Measurements from ENCODE around the gene CNNM4. TPM values are rescaled to one million over a fixed set of nuclear protein-coding genes. Genes with fewer than 3 reads are reported as not detected.

CNNM4 gene
- total and polyA plus RNA-seq, 2 donors: 2.4 to 3.1 TPM

DNA sequence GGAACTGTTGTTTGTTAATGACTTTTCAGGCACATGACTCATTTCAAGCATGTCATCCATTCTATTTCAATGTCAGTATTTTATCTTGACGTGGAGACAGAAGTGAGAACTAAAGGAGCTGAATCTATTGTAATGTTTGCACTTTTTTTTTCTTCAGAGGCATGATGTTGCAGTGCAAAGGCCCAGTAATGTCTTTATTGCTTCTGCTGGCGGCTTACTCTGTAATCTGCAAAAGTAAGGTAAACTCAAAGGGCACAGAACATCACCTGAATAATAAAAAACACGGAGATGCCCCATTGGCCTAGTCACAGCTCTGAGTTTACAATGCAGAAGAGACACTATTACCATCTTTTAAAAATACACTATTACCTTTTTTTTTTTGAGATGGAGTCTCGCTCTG is 53.0 kb downstream of the CNNM4 start:
- 98% methylated on average over 4 of the region's 4 CpGs for WGBS
- Histone ChIP-seq H3K9me3 (ENCODE audit: control insufficient read depth in 2 of 2, insufficient read depth in 1 of 2, low read length in 1 of 2) (no peaks in the 10 kb centered on the region), H3K27ac (ENCODE audit: low read depth in 1 of 2, low read length in 1 of 2) (no peak overlapping the region), H3K36me3 (ENCODE audit: control insufficient read depth in 2 of 2, insufficient read depth in 2 of 2, low read length in 1 of 2) (peaks cover 0 to 2% of the 10 kb centered on the region in 2 donors), H3K4me1 (ENCODE audit: control insufficient read depth in 2 of 2, insufficient read depth in 2 of 2, low read length in 2 of 2) (peaks cover 39 to 64% of the 10 kb centered on the region in 2 donors), H3K27me3 (ENCODE audit: control insufficient read depth in 2 of 2, insufficient read depth in 1 of 2, low read length in 1 of 2) (no peaks in the 10 kb centered on the region), H3K4me3 (ENCODE audit: low read length in 2 of 2) (no peak overlapping the region)
- DNase-seq (ENCODE audit: low read depth in 6 of 9, low spot score in 9 of 9): no peak

DNA sequence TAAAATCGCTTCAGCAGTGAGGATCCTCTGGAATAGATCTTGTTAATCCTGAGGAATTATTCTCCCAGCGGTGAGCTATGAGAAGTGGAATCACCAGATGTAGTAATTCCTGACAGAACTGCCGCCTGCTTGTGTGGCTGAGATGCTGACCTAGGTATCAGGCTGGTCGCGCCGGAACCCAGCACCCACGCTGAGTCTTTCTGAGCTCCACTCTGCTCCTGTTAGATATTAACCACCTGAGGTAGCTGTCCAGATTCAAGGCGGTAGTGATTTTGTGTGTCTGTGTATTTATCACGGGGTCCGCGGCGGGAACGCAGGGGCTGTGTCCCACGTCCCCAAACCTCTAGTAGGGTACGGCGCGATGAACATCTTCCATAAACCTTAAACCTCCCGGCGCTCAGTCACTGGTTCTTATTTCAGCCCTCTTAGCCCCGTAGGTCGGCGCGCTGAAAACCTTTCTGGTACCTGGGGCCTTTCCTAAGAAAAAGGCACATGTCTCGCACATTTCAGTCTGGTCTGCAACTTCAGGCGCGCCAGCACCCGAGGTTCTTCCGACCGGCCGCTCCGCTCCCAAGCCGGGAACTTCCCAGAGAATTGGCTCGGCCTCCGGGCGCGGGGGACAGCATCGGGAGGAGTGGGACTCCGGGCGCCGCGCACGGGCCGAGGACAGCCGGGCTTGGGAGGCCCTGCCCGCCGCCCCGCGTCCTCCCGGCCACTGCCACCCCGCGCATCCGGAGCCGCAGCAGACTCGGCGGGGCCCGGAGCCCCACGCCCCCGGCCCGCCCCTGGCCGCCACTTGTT is 54.8 kb downstream of the CNNM4 start:
- peaks cover 34 to 64% of the 10 kb centered on the region in 2 donors for H3K4me1 ChIP-seq (ENCODE audit: control insufficient read depth in 2 of 2, insufficient read depth in 2 of 2, low read length in 2 of 2)
- no peaks in the 10 kb centered on the region for H3K27me3 ChIP-seq (ENCODE audit: control insufficient read depth in 2 of 2, insufficient read depth in 1 of 2, low read length in 1 of 2)
- 2% methylated on average over 60 of the region's 60 CpGs for WGBS
- no peaks in the 10 kb centered on the region for H3K9me3 ChIP-seq (ENCODE audit: control insufficient read depth in 2 of 2, insufficient read depth in 1 of 2, low read length in 1 of 2)
- peak overlapping the region; percentile 61 to 86 for H3K27ac ChIP-seq (ENCODE audit: low read depth in 1 of 2, low read length in 1 of 2)
- H3K4me3 ChIP-seq (ENCODE audit: low read length in 2 of 2): peak overlapping the region; percentile 75 to 86
- H3K36me3 ChIP-seq (ENCODE audit: control insufficient read depth in 2 of 2, insufficient read depth in 2 of 2, low read length in 1 of 2): peaks cover 0 to 13% of the 10 kb centered on the region in 2 donors
- peak in 2 of 9 donors; percentile 50 to 74 for DNase-seq (ENCODE audit: low read depth in 6 of 9, low spot score in 9 of 9)

DNA sequence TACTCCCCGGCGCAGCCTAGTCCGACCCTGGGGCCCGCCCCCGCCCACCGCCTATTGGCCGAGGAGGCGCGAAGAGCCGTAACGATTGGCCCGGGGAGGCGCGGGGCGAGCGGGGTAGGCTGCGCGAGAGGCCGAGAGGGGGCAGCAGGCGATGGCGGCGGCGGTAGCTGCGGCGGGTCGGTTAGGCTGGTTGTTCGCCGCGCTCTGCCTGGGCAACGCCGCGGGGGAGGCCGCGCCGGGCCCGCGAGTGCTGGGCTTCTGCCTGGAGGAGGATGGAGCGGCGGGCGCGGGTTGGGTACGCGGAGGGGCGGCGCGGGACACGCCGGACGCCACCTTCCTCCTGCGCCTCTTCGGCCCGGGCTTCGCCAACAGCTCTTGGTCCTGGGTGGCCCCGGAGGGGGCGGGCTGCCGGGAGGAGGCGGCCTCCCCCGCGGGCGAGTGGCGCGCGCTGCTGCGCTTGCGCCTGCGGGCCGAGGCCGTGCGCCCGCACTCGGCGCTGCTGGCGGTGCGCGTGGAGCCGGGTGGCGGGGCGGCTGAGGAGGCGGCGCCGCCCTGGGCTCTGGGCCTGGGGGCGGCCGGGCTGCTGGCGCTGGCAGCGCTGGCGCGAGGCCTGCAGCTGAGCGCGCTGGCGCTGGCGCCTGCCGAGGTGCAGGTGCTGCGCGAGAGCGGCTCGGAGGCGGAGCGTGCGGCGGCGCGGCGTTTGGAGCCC is 55.6 kb downstream of the CNNM4 start, which contains the start of gene CNNM3:
Gene CNNM3 (plus strand): TSS at position 142 of the 709 bp plus-strand sequence. CDS start 10 bp downstream, at position 152.
- H3K36me3 ChIP-seq (ENCODE audit: control insufficient read depth in 2 of 2, insufficient read depth in 2 of 2, low read length in 1 of 2): peaks cover 0 to 16% of the 10 kb centered on the region in 2 donors
- peak within 1 kb of the TSS; percentile 68 to 97 for H3K27ac ChIP-seq (ENCODE audit: low read depth in 1 of 2, low read length in 1 of 2)
- peak; percentile 67 to 96 (median 87) for DNase-seq (ENCODE audit: low read depth in 6 of 9, low spot score in 9 of 9)
- peaks cover 27 to 60% of the 10 kb centered on the region in 2 donors for H3K4me1 ChIP-seq (ENCODE audit: control insufficient read depth in 2 of 2, insufficient read depth in 2 of 2, low read length in 2 of 2)
- peak within 1 kb of the TSS; percentile 75 to 86 for H3K4me3 ChIP-seq (ENCODE audit: low read length in 2 of 2)
- no peaks in the 10 kb centered on the region for H3K27me3 ChIP-seq (ENCODE audit: control insufficient read depth in 2 of 2, insufficient read depth in 1 of 2, low read length in 1 of 2)
- no peaks in the 10 kb centered on the region for H3K9me3 ChIP-seq (ENCODE audit: control insufficient read depth in 2 of 2, insufficient read depth in 1 of 2, low read length in 1 of 2)
- WGBS: under 1% methylated on average over 103 of the region's 103 CpGs

DNA sequence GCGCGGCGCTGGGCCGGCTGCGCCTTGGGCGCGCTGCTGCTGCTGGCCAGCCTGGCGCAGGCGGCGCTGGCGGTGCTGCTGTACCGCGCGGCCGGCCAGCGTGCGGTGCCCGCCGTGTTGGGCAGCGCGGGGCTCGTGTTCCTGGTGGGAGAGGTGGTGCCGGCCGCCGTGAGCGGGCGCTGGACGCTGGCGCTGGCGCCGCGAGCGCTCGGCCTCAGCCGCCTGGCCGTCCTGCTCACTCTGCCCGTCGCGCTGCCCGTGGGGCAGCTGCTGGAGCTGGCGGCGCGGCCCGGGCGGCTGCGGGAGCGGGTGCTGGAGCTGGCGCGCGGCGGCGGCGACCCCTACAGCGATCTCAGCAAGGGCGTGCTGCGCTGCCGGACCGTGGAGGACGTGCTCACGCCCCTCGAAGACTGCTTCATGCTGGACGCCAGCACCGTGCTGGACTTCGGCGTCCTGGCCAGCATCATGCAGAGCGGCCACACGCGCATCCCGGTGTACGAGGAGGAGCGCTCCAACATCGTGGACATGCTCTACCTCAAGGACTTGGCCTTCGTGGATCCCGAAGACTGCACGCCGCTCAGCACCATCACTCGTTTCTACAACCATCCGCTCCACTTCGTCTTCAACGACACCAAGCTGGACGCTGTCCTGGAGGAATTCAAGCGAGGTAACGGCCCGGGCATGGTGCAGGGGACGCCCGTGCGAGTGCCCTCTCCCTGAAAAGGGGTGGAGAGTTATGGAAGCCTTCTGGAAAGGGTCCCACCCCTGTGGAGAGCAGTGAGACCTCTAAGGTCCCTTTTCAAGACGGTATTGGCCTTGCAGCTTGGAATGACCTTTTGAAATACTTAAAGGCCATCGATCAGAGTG is 56.4 kb downstream of the CNNM4 start:
- 8% methylated on average over 89 of the region's 89 CpGs for WGBS
- H3K27ac ChIP-seq (ENCODE audit: low read depth in 1 of 2, low read length in 1 of 2): peak overlapping the region in 1 of 2 donors; percentile 97
- H3K27me3 ChIP-seq (ENCODE audit: control insufficient read depth in 2 of 2, insufficient read depth in 1 of 2, low read length in 1 of 2): no peaks in the 10 kb centered on the region

DNA sequence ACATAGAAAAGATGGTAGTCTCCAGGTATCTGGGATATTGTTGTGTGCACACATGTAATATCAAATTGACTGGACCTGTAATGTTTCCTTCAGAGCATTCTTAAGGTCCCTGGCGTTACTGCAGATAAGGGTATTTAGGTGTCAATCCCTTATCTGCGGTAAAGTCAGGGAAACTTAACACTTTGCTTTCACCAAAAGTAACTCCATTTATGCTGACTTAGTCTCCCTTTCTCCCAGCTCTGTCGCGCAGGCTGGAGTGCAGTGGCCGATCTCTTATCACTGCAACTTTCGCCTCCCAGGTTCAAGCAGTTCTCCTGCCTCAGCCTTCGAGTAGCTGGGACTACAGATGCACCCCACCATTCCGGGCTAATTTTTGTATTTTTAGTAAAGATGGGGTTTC is 57.2 kb downstream of the CNNM4 start:
- no peak for DNase-seq (ENCODE audit: low read depth in 6 of 9, low spot score in 9 of 9)
- H3K9me3 ChIP-seq (ENCODE audit: control insufficient read depth in 2 of 2, insufficient read depth in 1 of 2, low read length in 1 of 2): no peaks in the 10 kb centered on the region
- H3K4me3 ChIP-seq (ENCODE audit: low read length in 2 of 2): peak overlapping the region; percentile 57 to 86
- H3K4me1 ChIP-seq (ENCODE audit: control insufficient read depth in 2 of 2, insufficient read depth in 2 of 2, low read length in 2 of 2): peaks cover 24 to 46% of the 10 kb centered on the region in 2 donors
- H3K27me3 ChIP-seq (ENCODE audit: control insufficient read depth in 2 of 2, insufficient read depth in 1 of 2, low read length in 1 of 2): no peaks in the 10 kb centered on the region
- H3K27ac ChIP-seq (ENCODE audit: low read depth in 1 of 2, low read length in 1 of 2): no peak overlapping the region
- H3K36me3 ChIP-seq (ENCODE audit: control insufficient read depth in 2 of 2, insufficient read depth in 2 of 2, low read length in 1 of 2): peaks cover 1 to 25% of the 10 kb centered on the region in 2 donors
- 98% methylated on average over 8 of the region's 8 CpGs for WGBS

More for the DNA sequence above, 56.4 kb downstream of the CNNM4 start:
- Histone ChIP-seq H3K4me1 (ENCODE audit: control insufficient read depth in 2 of 2, insufficient read depth in 2 of 2, low read length in 2 of 2) (peaks cover 24 to 52% of the 10 kb centered on the region in 2 donors), H3K9me3 (ENCODE audit: control insufficient read depth in 2 of 2, insufficient read depth in 1 of 2, low read length in 1 of 2) (no peaks in the 10 kb centered on the region), H3K4me3 (ENCODE audit: low read length in 2 of 2) (peak overlapping the region; percentile 57 to 86), H3K36me3 (ENCODE audit: control insufficient read depth in 2 of 2, insufficient read depth in 2 of 2, low read length in 1 of 2) (peaks cover 0 to 17% of the 10 kb centered on the region in 2 donors)
- DNase-seq (ENCODE audit: low read depth in 6 of 9, low spot score in 9 of 9): peak in 1 of 9 donors; percentile 38

DNA sequence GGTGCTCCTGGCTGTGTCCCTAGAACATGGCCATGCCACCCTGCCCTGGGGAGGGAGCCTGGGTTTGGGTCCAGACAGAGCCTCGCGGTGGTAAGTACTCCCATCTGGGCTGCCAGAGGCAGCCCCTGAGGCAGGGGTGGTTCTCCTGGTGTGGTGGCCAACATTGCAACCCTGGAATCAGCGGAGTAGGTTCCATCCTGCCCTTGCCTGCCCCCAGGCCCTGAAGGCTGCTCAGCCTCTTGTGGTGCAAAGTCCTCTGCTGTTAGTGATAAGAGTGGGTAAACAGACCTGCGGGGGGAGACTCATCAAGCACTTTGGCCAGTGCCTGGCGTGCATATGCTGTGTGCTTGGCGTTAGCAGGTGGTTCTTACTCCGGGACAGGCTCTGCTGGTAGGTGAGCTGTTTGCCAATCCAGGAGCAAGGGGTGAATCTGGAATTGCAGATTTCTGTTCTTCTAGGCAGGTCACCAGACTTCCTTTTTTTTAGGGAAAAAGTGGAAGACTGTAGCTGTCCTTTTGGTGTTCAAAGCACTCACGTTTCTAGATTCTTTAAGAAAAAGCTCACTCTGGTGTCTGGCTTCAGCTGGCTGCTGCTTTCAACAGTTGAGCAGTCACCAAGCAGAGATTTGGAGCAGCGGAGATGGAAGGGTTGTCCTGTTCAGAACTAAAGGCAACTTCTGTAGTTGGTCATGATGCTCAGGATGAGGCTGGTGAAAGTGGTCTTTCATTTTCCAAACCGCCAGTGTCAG is 58.6 kb downstream of the CNNM4 start:
- 92% methylated on average over 10 of the region's 10 CpGs for WGBS
- Histone ChIP-seq H3K4me3 (ENCODE audit: low read length in 2 of 2) (no peak overlapping the region), H3K4me1 (ENCODE audit: control insufficient read depth in 2 of 2, insufficient read depth in 2 of 2, low read length in 2 of 2) (peaks cover 24 to 47% of the 10 kb centered on the region in 2 donors), H3K27me3 (ENCODE audit: control insufficient read depth in 2 of 2, insufficient read depth in 1 of 2, low read length in 1 of 2) (no peaks in the 10 kb centered on the region), H3K36me3 (ENCODE audit: control insufficient read depth in 2 of 2, insufficient read depth in 2 of 2, low read length in 1 of 2) (peaks cover 11 to 39% of the 10 kb centered on the region in 2 donors), H3K27ac (ENCODE audit: low read depth in 1 of 2, low read length in 1 of 2) (no peak overlapping the region), H3K9me3 (ENCODE audit: control insufficient read depth in 2 of 2, insufficient read depth in 1 of 2, low read length in 1 of 2) (peaks cover 0 to 3% of the 10 kb centered on the region in 2 donors)
- no peak for DNase-seq (ENCODE audit: low read depth in 6 of 9, low spot score in 9 of 9)

DNA sequence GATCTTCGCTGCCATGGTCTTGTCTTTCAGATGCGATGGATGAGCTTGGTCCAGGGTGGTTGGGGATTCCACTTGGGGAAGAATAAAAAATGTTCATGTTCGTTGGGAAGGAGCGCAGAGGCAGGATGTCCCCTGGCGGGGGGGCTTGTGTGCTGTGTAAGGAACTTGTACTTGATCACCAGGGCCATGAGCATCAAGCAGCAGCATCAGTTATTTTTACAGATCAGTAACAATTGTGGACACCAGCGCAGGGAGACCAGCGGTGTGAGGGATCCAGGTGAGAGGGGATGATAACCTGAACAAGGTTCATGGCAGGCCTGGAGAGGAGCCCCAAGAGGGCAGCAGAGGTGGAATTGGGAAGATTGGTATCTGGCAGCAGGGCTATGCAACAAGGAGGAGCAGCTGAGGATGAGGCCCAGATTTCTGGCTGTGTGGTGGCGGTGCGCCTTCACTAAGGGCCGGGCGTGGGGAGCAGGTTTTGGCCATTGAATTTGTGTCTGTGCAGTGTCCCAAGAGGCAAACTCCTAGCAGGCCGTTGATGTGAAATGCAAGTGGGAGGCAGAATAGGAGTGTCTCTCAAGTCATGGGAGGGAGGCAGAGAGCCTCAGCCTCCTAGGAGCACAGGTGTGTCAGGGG is 59.3 kb downstream of the CNNM4 start:
- 95% methylated on average over 12 of the region's 12 CpGs for WGBS
- no peak overlapping the region for H3K4me3 ChIP-seq (ENCODE audit: low read length in 2 of 2)
- H3K36me3 ChIP-seq (ENCODE audit: control insufficient read depth in 2 of 2, insufficient read depth in 2 of 2, low read length in 1 of 2): peaks cover 18 to 46% of the 10 kb centered on the region in 2 donors
- no peak for DNase-seq (ENCODE audit: low read depth in 6 of 9, low spot score in 9 of 9)
- peaks cover 24 to 52% of the 10 kb centered on the region in 2 donors for H3K4me1 ChIP-seq (ENCODE audit: control insufficient read depth in 2 of 2, insufficient read depth in 2 of 2, low read length in 2 of 2)
- H3K27me3 ChIP-seq (ENCODE audit: control insufficient read depth in 2 of 2, insufficient read depth in 1 of 2, low read length in 1 of 2): no peaks in the 10 kb centered on the region
- no peak overlapping the region for H3K27ac ChIP-seq (ENCODE audit: low read depth in 1 of 2, low read length in 1 of 2)
- H3K9me3 ChIP-seq (ENCODE audit: control insufficient read depth in 2 of 2, insufficient read depth in 1 of 2, low read length in 1 of 2): peaks cover 0 to 3% of the 10 kb centered on the region in 2 donors
